CD4-positive, alpha-beta T cell treated with Interleukin-21 for 1 hour (primary cell): Measurements from ENCODE around the gene TMTC4.

Experiments
- DNase-seq: peaks from one replicate; pipeline ENCODE4 v3.0.0-alpha.2; 2020

TMTC4 gene

DNA sequence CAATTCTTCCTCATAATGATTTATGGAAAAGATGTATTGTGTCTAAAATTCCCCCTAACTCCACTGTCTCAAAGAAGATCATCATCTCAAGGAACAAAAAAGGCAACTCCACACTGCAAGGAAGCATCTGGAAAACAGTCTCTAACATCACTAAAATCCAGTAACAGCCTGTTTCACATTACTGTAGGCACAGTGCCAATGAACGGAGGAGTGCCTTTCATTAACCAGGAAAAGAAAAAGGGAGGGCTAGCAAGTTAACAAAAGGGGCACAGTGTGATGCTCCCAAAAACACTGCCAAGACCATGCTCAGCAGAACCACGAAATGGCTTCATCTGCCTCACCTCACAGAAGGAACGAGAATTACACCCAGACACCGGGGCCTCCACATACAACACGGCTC is 8.5 kb downstream of the TMTC4 start:
- DNase-seq, result no peak

DNA sequence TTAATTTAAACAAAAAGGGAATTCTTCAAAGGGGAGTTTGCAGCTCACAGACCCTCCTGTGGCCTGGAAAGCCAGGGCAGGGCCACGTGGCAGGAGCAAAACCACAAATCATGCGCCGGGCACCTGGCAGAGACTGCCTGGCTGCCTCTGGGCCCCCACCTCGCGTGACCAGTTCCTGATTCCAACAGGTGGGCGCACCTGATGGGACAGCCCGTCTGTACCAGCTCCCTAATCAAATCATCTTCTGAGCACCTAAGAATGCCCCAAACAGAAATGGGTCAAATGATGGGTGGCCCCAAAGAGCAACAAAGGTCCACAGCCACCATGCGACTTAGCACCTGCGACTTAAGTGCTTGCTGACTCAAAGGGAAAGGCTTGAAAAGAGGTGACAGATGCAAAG is 9.2 kb downstream of the TMTC4 start:
- no peak for DNase-seq

DNA sequence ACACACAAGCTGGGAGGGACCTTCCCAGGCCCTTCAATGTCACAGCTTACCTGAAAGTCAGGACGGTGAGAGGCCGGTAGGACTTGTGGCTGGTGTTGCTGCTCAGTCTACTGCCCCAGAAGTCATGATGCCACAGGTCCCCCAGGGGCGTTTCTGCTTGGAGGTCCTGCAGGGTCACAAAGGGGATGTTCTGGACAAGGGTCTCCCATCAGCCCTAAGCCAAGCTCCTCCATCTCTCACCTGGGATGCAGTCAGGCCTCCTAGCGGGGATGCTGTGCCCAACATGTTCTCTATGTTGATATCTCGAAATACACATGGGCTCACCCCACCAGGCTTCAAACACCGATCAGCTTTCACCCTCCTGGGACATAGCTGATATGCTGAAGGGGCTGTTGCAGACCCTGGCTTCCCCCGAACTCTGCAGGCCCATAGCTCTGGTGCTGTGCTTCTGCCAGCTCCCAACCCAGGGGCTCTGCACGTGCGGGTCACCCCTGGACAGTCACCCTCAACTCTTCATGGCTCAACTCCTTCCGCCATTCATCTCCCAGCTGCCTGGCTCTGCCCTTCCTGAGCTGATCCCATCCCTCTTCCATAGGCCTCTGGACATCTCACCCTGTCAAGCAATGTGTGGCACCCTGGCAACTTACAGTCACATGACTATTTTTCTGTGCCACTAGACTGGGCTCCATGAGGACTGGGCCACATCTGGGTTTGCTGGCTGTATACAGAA is 10.3 kb downstream of the TMTC4 start:
- no peak for DNase-seq

DNA sequence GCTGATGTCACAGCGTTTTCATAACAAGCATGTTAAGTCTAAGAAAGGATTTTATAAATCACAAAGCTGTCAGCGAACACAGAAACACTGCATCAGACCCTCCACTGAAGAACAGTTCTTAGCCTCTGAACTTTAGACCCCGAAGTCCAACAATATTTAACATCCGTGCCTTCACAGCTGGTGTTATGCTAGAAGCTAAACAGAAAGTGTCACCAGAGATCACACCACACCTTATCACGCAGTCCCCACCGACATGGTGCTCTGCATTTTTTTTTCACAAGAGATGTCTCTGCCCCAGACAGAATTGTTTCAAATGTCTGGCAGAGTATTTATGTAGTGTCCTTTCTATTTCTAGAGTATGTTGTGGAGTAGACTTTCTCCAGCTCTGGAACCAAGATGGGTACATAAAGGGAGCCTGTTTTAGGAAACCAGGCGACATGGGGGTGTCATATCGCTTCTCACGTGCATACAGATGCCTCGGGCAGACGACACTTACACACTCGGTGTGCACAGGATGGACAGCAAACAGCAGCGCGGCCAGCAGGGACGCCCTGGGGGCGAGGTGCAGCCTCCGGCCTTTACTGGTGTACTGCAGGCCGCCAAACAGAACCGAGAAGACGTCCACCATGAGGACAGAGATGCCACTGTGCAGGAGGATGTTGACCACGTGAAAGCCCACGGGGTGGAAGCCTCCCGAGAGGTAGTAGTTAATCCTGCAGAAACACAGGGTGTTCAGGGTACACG is 12.0 kb downstream of the TMTC4 start:
- no peak for DNase-seq

DNA sequence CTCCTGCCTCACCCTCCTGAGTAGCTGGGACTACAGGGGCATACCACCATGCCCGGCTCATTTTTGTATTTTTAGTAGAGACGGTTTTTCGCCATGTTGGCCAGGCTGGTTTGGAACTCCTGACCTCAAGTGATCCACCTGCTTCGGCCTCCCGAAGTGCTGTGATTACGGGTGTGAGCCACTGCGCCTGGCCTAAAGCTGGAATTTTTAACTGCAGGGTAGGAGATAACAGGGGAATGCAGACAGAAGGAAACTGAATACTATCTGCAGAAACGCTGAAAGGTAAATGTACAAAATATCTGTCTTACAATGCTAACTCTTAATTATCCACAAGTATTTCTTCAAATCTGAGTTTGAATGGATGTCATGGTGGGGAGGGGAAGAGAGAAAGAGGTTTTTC is 13.8 kb downstream of the TMTC4 start:
- no peak for DNase-seq

DNA sequence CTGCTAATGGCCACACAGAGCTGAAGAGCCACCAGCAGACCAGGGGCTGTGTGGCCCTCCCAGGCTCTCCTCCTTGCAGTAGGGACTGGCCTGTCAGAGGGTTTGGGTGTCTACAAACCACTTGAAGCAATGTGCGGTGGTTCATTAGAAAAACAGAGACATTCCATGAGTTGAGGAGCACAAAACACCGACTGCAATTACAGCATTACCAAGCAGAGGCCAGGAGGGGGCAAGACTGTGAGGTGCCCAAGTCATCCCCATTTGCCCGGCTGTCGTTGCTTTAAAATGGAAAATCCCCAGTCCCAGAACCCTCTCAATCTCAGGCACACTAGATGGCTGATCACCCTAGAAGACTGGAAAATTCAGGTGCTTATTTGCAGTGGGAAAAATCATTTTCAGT is 15.0 kb downstream of the TMTC4 start:
- no peak for DNase-seq

DNA sequence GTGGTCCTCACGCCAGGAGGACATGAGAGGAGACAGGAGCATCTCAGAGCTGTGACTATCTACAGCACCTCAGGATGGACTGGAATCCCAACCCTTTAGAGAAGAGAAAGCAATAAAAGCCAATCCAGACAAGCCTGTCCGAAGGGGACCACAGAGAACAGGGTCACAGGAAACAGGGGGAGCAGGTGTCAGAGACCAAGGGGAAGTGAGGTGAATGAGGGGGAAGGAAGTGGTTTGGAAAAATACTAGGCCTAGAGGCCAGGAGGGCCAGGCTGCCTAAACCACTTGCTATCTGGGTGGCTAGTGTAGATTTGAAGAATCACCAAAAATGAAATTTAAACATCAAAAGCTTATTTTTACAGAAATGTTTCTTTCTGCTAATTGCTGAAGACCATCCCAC is 16.2 kb downstream of the TMTC4 start:
- peak; percentile 14 for DNase-seq

DNA sequence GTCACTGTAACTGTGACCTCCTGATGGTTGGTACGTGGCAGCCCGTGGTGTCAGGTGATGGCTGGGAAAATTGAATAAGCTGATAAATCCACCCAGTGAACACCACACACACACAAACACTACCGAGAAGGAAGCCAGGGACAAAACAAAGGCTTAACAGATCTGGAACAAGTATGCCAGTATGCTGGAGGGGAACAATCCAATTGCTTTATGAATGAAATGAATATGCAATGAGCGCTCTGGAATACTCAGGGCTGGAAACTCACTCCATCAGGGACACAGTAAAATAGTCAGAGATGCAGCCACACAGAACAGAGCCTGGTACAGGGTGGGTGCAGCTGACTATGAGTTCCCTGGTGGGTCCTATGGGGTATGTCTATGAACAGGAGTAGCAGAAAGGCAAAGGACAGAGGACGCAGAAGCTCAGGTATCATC is 16.7 kb downstream of the TMTC4 start:
- DNase-seq, result no peak

DNA sequence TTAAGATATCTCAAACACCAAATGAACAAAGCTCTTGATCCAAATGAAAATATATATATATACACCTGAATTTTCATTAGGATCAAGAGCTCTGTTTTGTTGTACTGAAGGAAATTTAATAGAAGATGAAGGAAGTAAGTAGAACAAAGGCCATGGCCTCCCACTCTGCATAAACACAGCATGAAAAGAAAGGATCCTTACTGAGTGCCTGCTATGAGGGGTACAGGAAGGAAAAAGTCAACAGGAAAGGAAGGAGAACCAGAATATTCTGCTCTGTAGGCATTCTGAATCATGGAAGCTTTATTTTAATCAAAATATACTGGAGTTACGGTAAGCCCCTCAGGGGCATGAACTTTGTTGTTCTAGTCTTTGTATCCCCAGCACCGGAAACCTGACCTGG is 22.1 kb downstream of the TMTC4 start:
- DNase-seq, result no peak

DNA sequence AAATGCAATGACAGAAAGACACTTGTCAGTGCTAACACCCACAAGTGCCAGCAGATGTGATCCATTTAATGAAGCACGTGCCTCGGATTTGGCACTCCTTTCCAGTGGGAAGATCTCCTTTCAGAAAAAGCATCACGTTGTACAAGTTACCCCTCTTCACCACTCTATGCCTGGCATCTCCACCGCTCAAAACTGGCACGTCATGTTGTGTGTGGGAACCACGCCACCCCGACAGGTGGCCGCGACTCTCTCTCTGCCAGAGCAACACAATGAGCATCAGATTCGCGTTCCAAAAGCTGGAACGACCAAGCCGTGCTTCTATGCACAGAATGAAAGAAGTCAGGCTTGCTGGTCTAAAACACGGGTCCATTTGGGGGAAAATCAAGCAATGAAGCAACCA is 24.3 kb downstream of the TMTC4 start:
- no peak for DNase-seq

DNA sequence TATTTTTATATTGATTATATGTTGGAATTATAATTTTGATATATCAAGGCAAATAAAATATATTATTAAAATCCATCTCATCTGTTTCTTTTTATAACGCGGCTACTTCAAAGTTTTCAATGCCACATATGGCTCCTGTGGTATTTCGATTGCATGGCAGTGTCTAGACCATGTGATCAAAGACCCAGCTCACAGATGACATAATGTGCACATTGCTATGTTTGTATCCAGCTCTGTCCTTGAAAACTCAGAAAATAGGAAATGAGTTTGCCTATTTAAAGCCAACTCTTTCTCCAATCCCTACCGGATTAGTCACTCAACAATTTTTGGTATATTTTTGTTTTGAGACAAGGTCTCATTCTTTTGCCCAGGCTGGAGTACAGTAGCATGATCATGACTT is 26.2 kb downstream of the TMTC4 start:
- DNase-seq, result no peak

DNA sequence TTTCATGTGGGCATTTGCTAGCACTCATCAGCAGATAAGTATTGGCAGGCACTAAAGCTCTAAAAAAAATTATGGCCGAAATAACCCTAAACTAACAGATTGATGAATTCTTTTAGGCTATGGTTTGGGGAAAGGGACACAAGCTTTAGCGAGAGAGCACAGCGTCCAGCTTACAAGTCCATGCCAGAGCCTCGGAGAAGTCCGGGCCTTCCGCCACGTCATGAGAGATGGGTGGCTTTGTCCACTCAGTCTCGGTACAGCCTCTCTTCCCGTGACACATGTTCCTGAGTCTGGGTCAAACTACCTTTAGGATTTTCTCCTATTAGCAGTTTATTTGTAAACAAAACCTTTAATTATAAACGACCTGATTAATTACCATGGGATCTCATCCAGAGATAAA is 27.7 kb downstream of the TMTC4 start:
- DNase-seq, result no peak

DNA sequence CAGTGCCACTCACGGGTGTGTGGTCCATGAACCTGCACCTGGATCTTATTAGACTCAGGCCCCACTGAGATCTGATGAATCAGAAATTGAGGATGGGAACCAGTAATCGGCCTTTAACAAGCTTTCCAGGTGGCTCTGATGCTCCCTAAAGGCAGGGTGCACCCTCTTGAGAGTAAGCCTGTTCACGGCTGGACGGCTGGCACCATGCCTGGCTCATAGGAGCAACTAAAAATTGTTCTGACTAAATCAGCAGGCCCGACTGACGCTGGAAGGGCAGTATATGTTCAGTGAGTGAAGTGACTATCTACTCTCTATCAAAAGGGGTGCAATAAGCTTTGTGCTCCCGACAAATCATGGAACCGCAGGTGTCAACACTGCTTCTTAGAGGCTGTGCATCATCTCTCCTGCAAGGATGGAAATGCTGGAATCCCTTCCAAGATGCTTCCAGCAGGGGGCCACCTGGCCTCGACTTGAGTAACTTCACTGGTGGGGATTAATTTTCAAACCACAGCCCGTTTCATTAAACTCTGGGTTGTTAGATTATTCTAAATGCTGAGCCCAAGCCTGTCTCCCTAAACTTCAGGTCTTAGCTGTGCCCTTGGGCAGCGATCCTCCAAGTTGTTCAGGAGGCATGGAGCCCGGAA is 28.4 kb downstream of the TMTC4 start:
- DNase-seq, result no peak

DNA sequence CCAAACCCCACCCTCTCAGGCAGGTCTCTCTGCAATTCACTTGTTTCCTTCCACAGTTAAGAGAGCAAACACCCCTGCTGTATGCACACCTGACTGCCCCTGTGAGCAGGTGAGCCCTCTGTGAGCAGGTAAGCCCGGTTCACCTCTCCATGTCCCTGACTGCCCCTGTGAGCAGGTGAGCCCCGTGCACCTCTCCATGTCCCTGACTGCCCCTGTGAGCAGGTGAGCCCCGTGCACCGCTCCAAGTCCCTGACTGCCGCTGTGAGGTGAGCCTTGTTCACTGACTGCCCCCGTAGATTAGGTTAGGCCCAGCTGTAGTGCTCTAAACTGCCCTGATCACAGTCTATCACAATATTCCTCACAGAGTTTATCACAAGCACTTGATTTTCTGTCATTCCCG is 29.2 kb downstream of the TMTC4 start:
- no peak for DNase-seq

DNA sequence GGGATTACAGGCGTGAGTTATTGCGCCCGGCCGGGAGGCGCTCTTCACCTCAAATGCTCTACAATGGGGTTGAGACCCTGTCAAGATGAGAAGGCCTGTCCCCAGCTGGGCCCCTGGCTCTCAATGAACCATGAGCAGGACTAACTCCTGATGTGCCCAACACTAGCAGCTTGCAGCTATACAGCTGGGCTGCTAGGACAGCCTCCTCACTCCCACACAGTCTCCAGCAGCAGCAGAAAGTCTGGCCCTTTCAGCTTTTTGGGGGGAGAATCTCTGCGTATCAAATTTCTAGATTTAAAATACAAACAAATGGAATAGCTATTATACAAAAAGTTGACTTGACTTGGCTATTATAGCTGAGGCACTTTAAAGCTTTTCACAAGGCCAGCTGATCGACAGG is 30.2 kb downstream of the TMTC4 start:
- DNase-seq, result no peak

DNA sequence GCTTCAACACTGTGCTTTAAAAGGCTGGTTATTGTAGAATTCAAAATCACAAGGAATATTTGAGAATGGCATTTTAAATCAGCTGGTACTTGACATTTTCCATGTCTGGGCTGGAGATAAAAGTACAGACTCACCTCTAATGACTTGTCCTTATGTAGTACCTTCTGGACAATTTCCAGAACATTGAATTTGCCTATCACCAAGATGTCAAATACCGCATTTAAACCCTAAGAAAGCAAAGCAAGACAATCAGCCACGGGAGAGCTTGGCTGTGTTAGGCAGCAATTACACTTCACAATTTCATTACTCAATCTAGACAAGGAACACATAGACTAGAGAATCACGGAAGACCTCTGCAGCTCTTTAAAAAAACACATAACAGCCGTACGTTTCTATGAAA is 36.8 kb downstream of the TMTC4 start:
- no peak for DNase-seq

DNA sequence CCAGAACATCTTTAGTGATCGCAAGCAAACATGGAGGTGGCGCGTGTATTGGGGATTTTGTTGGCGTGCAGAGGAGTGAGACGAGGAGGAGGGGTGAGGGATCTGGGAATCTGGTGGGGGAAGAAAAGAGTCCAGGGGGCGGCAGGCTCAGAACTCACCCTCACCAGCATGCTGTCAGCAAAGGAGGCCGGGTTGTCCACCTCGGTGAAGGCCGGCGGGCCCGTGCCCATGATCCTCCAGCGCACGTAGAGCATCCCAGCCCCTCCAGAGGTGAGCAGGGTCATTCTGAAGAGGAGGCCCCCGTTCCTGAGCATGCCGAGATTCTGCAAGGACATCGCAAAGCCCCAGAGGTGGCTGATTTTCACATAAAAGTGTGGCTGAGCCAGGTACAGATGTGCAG is 37.2 kb downstream of the TMTC4 start:
- DNase-seq, result no peak

DNA sequence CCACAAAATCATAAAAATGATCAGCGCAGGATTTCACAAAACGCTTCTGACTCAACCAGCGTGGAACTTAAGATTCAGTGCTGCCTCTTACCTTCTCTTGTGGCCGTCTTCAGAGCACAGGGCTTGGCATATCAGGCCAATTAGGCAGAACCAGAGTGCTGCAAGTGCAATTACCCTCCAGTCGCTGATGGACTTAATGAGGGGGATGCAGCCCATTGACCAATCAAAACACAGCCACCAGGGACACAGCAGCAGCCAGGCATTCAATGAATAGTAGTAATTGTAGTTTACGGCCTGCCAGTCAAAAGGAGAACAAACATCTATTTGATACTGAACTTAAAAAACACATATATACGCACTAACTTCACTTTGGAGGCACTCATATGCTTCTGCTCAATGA is 38.2 kb downstream of the TMTC4 start:
- no peak for DNase-seq

DNA sequence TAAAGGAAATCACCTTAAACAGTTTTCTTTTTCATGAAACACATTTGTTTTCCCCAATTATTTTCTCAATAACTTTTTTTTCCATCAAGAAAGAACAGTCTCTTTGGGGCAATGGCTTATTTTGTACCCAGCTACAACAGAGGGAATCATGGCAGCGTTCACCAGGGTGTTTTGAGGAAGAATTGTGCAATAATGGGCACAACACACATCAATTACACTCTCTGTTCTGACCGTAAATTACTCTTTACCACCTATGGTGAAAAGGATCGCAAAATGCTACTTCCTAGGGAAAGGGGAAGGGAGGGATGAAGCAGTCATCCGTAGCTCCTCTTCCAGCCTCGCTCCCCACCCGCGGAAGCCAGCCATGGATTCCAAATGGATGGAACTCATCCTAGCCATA is 38.6 kb downstream of the TMTC4 start:
- DNase-seq, result no peak

DNA sequence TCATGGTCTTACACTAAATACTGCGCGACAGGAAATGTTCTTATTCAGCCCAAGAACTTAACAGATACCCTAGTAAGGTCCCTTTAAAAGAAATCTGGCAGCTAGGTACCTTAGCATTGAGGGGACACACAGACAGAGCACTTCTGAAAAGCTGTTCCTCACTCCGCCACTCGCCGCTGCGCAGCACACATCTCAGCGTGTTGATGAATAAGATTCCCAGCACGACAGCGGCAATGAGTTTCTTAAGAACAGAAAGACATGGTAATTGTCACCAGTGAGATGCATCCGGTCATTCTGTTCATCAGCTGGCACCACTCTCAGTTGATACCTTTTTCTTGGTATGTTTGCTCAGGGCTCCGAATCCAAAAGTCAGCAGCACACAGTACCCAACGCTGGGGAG is 39.9 kb downstream of the TMTC4 start:
- no peak for DNase-seq

DNA sequence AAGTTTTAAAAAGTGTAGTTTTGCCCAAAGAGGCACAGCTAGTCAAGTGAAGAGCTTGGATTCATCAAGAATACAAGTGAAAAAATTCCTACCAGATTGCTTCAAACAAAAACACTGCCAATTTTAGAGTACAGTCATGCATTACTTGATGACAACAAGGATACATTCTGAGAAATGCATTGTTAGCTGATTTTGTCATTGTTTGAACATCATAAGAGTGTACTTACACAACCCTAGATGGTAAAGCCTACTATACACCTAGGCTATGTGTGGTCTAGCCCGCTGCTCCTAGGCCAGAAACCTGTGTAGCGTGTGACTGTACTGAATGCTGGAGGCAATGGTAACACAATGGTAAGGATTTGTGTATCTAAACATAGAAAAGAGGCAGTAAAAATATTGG is 41.1 kb downstream of the TMTC4 start:
- DNase-seq, result no peak

DNA sequence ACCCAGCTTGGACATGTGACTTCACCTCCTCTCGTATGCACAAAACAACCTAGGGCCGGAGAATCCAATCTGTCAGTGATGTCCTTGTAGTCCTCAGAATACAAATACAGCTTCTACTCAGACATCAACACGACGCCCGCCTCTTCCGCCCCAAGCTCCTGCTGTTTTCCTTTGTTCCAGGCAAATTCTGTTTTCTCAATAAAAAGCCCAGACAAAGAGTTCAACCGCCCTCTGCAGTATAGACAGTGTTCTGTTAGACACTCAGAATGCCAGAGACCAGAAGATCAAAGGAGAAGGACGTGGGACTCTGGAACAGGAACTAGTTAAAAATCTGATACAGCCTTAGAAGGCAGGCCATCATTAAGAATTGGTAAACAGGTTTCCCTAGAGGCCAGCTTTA is 44.0 kb downstream of the TMTC4 start:
- no peak for DNase-seq

DNA sequence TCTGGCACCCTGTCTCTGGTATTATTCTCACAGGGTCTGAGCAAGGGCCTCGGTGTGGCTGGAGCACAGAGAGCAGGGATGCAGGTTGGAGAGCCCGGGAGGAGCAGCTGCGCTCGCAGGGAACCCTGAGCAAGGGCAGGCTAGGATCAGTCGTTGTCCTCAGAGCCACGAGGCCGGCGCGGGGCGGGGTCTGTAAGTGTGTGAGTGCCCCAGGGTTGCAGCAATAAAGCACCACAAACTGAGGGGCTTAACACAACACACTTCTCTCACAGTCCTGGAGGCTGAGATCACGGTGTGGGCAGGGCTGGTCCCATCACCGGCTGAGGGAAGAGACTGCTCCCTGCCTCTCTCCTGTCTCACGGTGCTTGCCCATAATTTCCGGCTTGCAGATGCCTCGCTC is 47.5 kb downstream of the TMTC4 start:
- DNase-seq, result no peak

DNA sequence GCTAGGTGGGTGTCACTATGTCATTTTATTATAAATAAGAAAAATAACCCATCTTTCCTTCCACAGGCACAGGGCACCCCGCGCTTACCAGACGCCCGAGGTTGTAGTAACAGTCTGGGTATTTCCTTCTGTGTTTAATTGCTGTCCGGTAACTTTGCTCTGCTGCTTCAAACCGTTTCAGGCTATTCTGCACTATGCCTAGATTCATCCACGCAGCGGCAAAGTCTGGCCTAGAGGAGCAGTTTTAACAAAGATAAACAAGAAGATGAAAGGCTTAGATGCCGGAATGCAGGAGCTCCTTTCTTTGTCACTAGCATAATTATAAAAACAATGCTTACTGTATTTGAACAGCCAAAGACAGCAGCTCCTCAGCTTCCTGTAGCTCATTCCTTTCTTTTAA is 49.1 kb downstream of the TMTC4 start:
- DNase-seq, result no peak
